ENCODE data around the gene RUNX3.
"Not testable (repeated sequence)": the region's sequence is repeated elsewhere in the genome, so short reads cannot be mapped to it uniquely, and the experiment has no call there.

The RUNX3 gene

GRCh38 chr1:24930260-24931145, at the start of gene RUNX3:
RUNX3 (minus strand) TSS chr1:24930276; CDS start chr1:24929868, 408 bp downstream.
- DNase-seq: no peak

- DNase-seq: not testable (repeated sequence)
Measured at GRCh38 chr1:24979232-24979631, 49.2 kb upstream of the RUNX3 start.

- no peak for DNase-seq
Measured at GRCh38 chr1:24978383-24979032, 48.4 kb upstream of the RUNX3 start.

GRCh38 chr1:24975391-24975790, 45.3 kb upstream of the RUNX3 start:
- no peak for DNase-seq

GRCh38 chr1:24973315-24973714, 43.2 kb upstream of the RUNX3 start:
- DNase-seq: no peak

- no peak for DNase-seq
Measured at GRCh38 chr1:24972915-24973242, 42.8 kb upstream of the RUNX3 start.

- no peak for DNase-seq
Measured at GRCh38 chr1:24972221-24972914, 42.3 kb upstream of the RUNX3 start.

- peak; percentile 32 for DNase-seq
Measured at GRCh38 chr1:24970926-24971875, 41.1 kb upstream of the RUNX3 start.

- peak; percentile 43 for DNase-seq
Measured at GRCh38 chr1:24970399-24970753, 40.3 kb upstream of the RUNX3 start.

- DNase-seq: no peak
Measured at GRCh38 chr1:24969596-24970398, 39.7 kb upstream of the RUNX3 start.

- no peak for DNase-seq
Measured at GRCh38 chr1:24968941-24969585, 39.0 kb upstream of the RUNX3 start.

GRCh38 chr1:24967962-24968361, 37.9 kb upstream of the RUNX3 start:
- DNase-seq: no peak

GRCh38 chr1:24967555-24967954, 37.5 kb upstream of the RUNX3 start:
- no peak for DNase-seq

- DNase-seq: peak; percentile 62
Measured at GRCh38 chr1:24966724-24967346, 36.8 kb upstream of the RUNX3 start.

- DNase-seq: no peak
Measured at GRCh38 chr1:24966121-24966723, 36.1 kb upstream of the RUNX3 start.

GRCh38 chr1:24965571-24965930, 35.5 kb upstream of the RUNX3 start:
- DNase-seq: no peak

GRCh38 chr1:24964811-24965570, 34.9 kb upstream of the RUNX3 start:
- no peak for DNase-seq

- no peak for DNase-seq
Measured at GRCh38 chr1:24963943-24964693, 34.0 kb upstream of the RUNX3 start.

Data from NCI-H226 (cell line).